NT2/D1 (cell line): ENCODE data around the gene TRIM14.

ENCODE experiments used
- DNase-seq: peaks from one replicate; pipeline ENCODE4 v3.0.0-alpha.2; 2011; ENCODE audit warnings: low read depth, low spot score
- H3K27me3 ChIP-seq: 2 replicates; pipeline ENCODE4 v1.6.0; 2011; ENCODE audit warnings: mild to moderate bottlenecking; ENCODE audit not compliant: insufficient read length, insufficient read depth
- H3K36me3 ChIP-seq: 2 replicates; pipeline ENCODE4 v1.6.1; 2011; ENCODE audit warnings: mild to moderate bottlenecking, low read length, mixed read lengths; ENCODE audit not compliant: insufficient read depth, insufficient read length
- H3K4me1 ChIP-seq: 2 replicates; pipeline ENCODE4 v1.5.1; 2011; ENCODE audit not compliant: insufficient read depth, insufficient read length
- H3K4me3 ChIP-seq: 2 replicates; pipeline ENCODE4 v1.5.1; 2011; ENCODE audit warnings: low read depth; ENCODE audit not compliant: insufficient read length
- H3K9ac ChIP-seq: 2 replicates; pipeline ENCODE4 v1.6.0; 2011; ENCODE audit warnings: low read depth; ENCODE audit not compliant: insufficient read length
- H3K9me3 ChIP-seq: 2 replicates; pipeline ENCODE4 v1.5.1; 2011; ENCODE audit warnings: mild to moderate bottlenecking, low read length; ENCODE audit not compliant: insufficient read depth
- SUZ12 ChIP-seq: IDR thresholded peaks from 2 replicates; pipeline ENCODE4 v1.6.1; 2011; ENCODE audit not compliant: insufficient read length, insufficient read depth; ENCODE audit errors: extremely low read depth
- YY1 ChIP-seq: IDR thresholded peaks from 2 replicates; pipeline ENCODE4 v1.6.1; 2011; ENCODE audit not compliant: insufficient read length, insufficient read depth
- ZNF274 ChIP-seq: IDR thresholded peaks from 2 replicates; pipeline ENCODE4 v1.6.1; 2011; ENCODE audit warnings: mild to moderate bottlenecking, low read depth, low read length

TRIM14 gene

GRCh38 chr9:98158071-98158831 lies 39.2 kb upstream of the TRIM14 start:
- H3K4me1 ChIP-seq: no peaks in the 10 kb centered on the region
- no peak overlapping the region for H3K9ac ChIP-seq
- H3K27me3 ChIP-seq: no peaks in the 10 kb centered on the region
- no peak overlapping the region for H3K4me3 ChIP-seq
- TF ChIP-seq ZNF274 (no peak), SUZ12 (no peak), YY1 (no peak)
- H3K9me3 ChIP-seq: no peaks in the 10 kb centered on the region
- no peak for DNase-seq
- H3K36me3 ChIP-seq: peaks cover 23% of the 10 kb centered on the region

GRCh38 chr9:98157372-98157771 lies 38.4 kb upstream of the TRIM14 start:
- no peak overlapping the region for H3K4me3 ChIP-seq
- no peak for DNase-seq
- TF ChIP-seq YY1 (no peak), ZNF274 (no peak), SUZ12 (no peak)
- H3K27me3 ChIP-seq: no peaks in the 10 kb centered on the region
- H3K9me3 ChIP-seq: no peaks in the 10 kb centered on the region
- no peak overlapping the region for H3K9ac ChIP-seq
- peaks cover 23% of the 10 kb centered on the region for H3K36me3 ChIP-seq
- H3K4me1 ChIP-seq: no peaks in the 10 kb centered on the region

GRCh38 chr9:98154678-98155077 lies 35.7 kb upstream of the TRIM14 start:
- no peaks in the 10 kb centered on the region for H3K4me1 ChIP-seq
- H3K9me3 ChIP-seq: no peaks in the 10 kb centered on the region
- DNase-seq: no peak
- H3K9ac ChIP-seq: no peak overlapping the region
- TF ChIP-seq SUZ12 (no peak), ZNF274 (no peak)
- no peaks in the 10 kb centered on the region for H3K27me3 ChIP-seq
- no peak overlapping the region for H3K4me3 ChIP-seq
- H3K36me3 ChIP-seq: peaks cover 26% of the 10 kb centered on the region

- Histone ChIP-seq H3K9ac (no peak overlapping the region), H3K4me3 (no peak overlapping the region), H3K36me3 (peaks cover 26% of the 10 kb centered on the region), H3K9me3 (no peaks in the 10 kb centered on the region), H3K27me3 (no peaks in the 10 kb centered on the region), H3K4me1 (no peaks in the 10 kb centered on the region)
- TF ChIP-seq YY1: no peak
- TF ChIP-seq ZNF274: no peak
- no peak for TF ChIP-seq SUZ12
- DNase-seq: no peak
Measured at GRCh38 chr9:98152526-98152925, 33.5 kb upstream of the TRIM14 start.

GRCh38 chr9:98150721-98151120 lies 31.7 kb upstream of the TRIM14 start:
- Histone ChIP-seq H3K27me3 (no peaks in the 10 kb centered on the region), H3K9me3 (no peaks in the 10 kb centered on the region), H3K36me3 (peaks cover 10% of the 10 kb centered on the region), H3K4me3 (no peak overlapping the region), H3K4me1 (peaks cover 5% of the 10 kb centered on the region), H3K9ac (no peak overlapping the region)
- no peak for DNase-seq
- TF ChIP-seq YY1 (no peak), ZNF274 (no peak), SUZ12 (no peak)

- Histone ChIP-seq H3K27me3 (no peaks in the 10 kb centered on the region), H3K9ac (no peak overlapping the region), H3K4me1 (peaks cover 5% of the 10 kb centered on the region), H3K4me3 (no peak overlapping the region), H3K36me3 (peaks cover 14% of the 10 kb centered on the region), H3K9me3 (no peaks in the 10 kb centered on the region)
- DNase-seq: no peak
- TF ChIP-seq SUZ12: no peak
- no peak for TF ChIP-seq YY1
- no peak for TF ChIP-seq ZNF274
Measured at GRCh38 chr9:98150164-98150563, 31.1 kb upstream of the TRIM14 start.

GRCh38 chr9:98149422-98149821 lies 30.4 kb upstream of the TRIM14 start:
- peaks cover 5% of the 10 kb centered on the region for H3K4me1 ChIP-seq
- TF ChIP-seq SUZ12 (no peak), YY1 (no peak), ZNF274 (no peak)
- no peak overlapping the region for H3K4me3 ChIP-seq

More at GRCh38 chr9:98149422-98149821, 30.4 kb upstream of the TRIM14 start:
- Histone ChIP-seq H3K36me3 (peaks cover 16% of the 10 kb centered on the region), H3K9me3 (no peaks in the 10 kb centered on the region), H3K27me3 (no peaks in the 10 kb centered on the region), H3K9ac (no peak overlapping the region)
- DNase-seq: no peak
